H1 (cell line): ENCODE results near the gene CNNM1. TPM values are rescaled to one million over a fixed set of nuclear protein-coding genes. Genes with fewer than 3 reads are reported as not detected.

ENCODE experiments used
- CHD7 ChIP-seq: fragments of 300-600 bp; sonication (generic); IDR thresholded peaks from 2 replicates; pipeline ENCODE4 v1.7.1; 2012; ENCODE audit warnings: low read length, moderate library complexity, mild to moderate bottlenecking, inconsistent platforms; ENCODE audit not compliant: insufficient replicate concordance
- JUN ChIP-seq: IDR thresholded peaks from 2 replicates; pipeline ENCODE4 v1.6.1; 2011; ENCODE audit warnings: low read depth, mild to moderate bottlenecking, improper control_type of control experiment, low read length
- POU5F1 ChIP-seq: IDR thresholded peaks from 2 replicates; pipeline ENCODE4 v1.6.1; 2011; ENCODE audit warnings: low read depth, mild to moderate bottlenecking, low read length, moderate library complexity
- SAP30 ChIP-seq: fragments of 300-600 bp; sonication (generic); IDR thresholded peaks from 2 replicates; pipeline ENCODE4 v1.7.1; 2012; ENCODE audit warnings: low read length, moderate library complexity, mild to moderate bottlenecking, inconsistent platforms; ENCODE audit not compliant: insufficient read depth, insufficient replicate concordance
- polyA plus RNA-seq, 7 experiments: library from polyadenylated mRNA; depleted of rRNA in 3 of 7; stranded (reverse) in 5 of 7; unstranded in 2 of 7; fragments of >200 nt in 5 of 7; fragments of 200-250 nt in 2 of 7; gene quantifications; 1 replicate in 5 of 7; 2 replicates in 1 of 7; 4 replicates in 1 of 7; pipeline versions ENCODE4 v1.2.1 to v1.2.3, GENCODE V29; 2011 to 2013; ENCODE audit warnings: missing spikeins in 2 of 7, mixed read lengths in 2 of 7
- total RNA-seq: library from RNA; stranded (reverse); fragmentation: NEBNext Ultra II Directional; extraction: Animal tissue kit (Norgen Biotek cat#: 25700); gene quantifications from 2 replicates; pipeline ENCODE4 v1.2.1, GENCODE V29; 2021

The CNNM1 gene
- total and polyA plus RNA-seq, 2 of the 8 experiments (the other 6 are each of a cell fraction or from before 2014, with no cell fraction given): 0.74 to 0.92 TPM

- TF ChIP-seq CHD7 (no peak), POU5F1 (no peak), SAP30 (no peak), JUN (no peak)
These were observed 37.5 kb downstream of the CNNM1 start (continued) for GRCh38 chr10:99366666-99367065.
